ENCODE measurements around the gene MRPL1. TPM values are rescaled to one million over a fixed set of nuclear protein-coding genes. Genes with fewer than 3 reads are reported as not detected.

Gene MRPL1
- 10 to 100 TPM; 25.7 to 26.6 TPM for total RNA-seq

DNA sequence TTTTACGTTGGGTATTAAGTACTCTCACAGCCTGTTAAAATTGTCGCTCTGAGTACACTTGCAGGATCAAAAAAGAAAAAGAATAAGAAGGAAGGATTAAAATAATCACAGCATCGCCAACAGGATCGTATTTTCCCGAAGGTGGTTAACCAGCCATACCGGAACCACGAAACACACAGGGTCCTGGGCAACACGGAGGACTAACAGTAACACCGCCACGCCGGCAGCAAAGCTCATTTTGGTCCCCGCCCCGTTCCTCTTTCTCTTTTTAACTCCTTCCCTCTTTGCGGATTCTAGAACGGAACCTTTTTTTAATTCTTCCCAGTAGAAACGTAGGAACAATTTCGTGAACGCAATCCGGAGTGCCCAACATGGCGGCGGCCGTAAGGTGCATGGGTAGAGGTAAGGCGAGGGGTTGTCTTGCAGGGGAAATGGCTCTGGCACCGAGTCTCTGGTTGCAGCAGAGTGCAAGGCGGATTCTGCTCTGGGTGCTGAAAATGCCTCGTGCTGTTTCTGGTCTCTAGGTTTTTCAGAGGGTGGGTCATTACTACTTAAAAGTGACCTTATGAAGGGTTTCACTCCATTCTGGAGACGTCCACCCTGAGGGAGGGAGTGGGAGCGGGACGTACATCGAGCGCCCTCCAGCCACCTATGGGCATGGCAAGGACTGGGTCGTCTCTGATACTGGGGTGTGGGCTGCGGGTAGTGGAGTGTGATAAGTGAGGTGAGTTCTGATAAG, at the start of gene MRPL1:
MRPL1 (plus strand) TSS at position 353 of the 739 bp plus-strand sequence; CDS start at position 372, 19 bp downstream.

DNA sequence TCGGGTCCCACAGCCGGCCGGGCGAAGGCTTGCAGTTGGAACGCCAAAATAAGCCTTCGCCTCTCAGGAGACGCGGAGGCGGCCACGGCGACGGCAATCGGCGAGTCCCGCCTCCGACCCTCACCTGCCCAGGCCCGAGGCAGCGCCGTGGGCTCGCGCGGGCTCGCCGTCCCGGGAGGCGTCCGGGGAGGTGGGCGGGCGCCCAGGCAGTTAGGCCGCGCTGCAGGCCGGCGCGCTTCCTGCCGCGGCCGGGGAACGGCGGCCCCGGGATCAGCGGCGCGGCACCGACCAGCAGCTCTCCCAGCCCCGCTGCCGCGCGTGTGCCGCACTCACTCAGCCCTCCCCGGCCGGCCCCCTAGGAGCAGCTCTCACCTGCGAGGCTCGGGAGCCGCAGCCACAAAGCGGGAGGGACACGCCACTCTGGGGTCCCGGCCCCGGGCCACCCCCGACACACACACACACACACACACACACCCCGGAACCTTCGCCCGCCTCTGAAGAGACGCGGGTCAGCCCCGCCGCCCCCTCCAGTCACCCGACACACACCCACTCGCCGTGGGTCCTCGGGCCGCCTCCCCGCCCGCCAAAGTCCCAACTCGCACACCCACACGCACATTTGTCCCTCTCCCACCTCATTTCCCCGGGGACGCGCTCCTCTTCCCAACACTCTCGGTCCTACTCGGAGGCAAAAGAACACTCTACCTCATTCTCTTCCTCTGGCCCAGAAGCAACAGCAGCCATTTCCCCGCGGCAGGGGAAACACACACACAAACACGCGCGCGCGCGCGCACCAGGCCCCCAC, 43.8 kb upstream of the MRPL1 start, which contains the start of gene CNOT6L:
CNOT6L (minus strand) TSS at position 767 of the 802 bp plus-strand sequence; CDS start at position 707, 60 bp downstream.

Other genes starting within 250 kb of the MRPL1 start
- 100 to 1,000 TPM; 117 to 123 TPM for gene CNOT6L, start 43.5 kb upstream of the MRPL1 start, total RNA-seq
- not detected for gene FRAS1, start 194.5 kb downstream of the MRPL1 start, total RNA-seq